ENCODE data around the gene MYCBP2. TPM values are rescaled to one million over a fixed set of nuclear protein-coding genes. Genes with fewer than 3 reads are reported as not detected.

MYCBP2 gene
- total and polyA plus RNA-seq, 4 donors = 12.1 to 86.4 (median 30.0) TPM

DNA sequence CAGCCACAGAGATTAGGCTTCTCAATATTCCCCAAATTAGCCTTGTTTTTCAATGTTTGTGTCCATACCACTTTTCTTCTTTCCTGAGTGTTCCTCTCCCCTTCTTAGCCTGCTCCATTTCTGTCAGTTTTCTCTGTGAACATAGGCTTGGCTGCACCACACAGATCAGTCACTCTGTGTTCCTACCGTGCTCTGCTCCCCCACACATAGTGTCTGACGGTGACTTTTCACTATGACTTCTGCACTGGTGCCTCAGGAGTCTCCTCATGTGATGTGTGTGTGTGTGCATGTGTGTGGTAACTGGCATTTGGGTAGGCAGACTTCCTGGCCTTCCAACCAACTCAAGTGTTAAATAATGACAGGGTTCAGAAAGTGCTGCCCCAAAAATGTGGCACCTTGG lies 47.9 kb upstream of the MYCBP2 start:
- H3K36me3 ChIP-seq (ENCODE audit: control insufficient read depth in 4 of 4, insufficient read depth in 3 of 4, low read depth in 1 of 4, low read length in 3 of 4) = no peaks in the 10 kb centered on the region
- H3K27ac ChIP-seq (ENCODE audit: low read depth in 1 of 2, low read length in 2 of 2) = no peak overlapping the region
- H3K4me3 ChIP-seq (ENCODE audit: low read depth in 1 of 3, low read length in 3 of 3) = no peak overlapping the region
- H3K27me3 ChIP-seq (ENCODE audit: control insufficient read depth in 4 of 4, insufficient read depth in 4 of 4, low read length in 3 of 4) = no peaks in the 10 kb centered on the region
- 71% methylated on average over 2 of the region's 2 CpGs for WGBS
- no peaks in the 10 kb centered on the region for H3K9me3 ChIP-seq (ENCODE audit: control insufficient read depth in 4 of 4, low read length in 3 of 4)
- no peak overlapping the region for H3K9ac ChIP-seq (ENCODE audit: low read depth in 1 of 2, low read length in 2 of 2)
- TF ChIP-seq HNF4G (IDR thresholded peaks at IDR 0.05) (no peak), GABPA (IDR thresholded peaks at IDR 0.05 in 1 of 2, conservative IDR thresholded peaks at IDR 0.05 in 1 of 2) (no peak), FOXA1 (IDR thresholded peaks at IDR 0.05) (no peak), NR2F2 (IDR thresholded peaks at IDR 0.05) (no peak), ATF3 (IDR thresholded peaks at IDR 0.05) (no peak), TAF1 (conservative IDR thresholded peaks at IDR 0.05) (no peak), HNF4A (conservative IDR thresholded peaks at IDR 0.05) (no peak), MAX (IDR thresholded peaks at IDR 0.05) (no peak), SP1 (IDR thresholded peaks at IDR 0.05) (no peak)
- TF ChIP-seq, protein P1, sequence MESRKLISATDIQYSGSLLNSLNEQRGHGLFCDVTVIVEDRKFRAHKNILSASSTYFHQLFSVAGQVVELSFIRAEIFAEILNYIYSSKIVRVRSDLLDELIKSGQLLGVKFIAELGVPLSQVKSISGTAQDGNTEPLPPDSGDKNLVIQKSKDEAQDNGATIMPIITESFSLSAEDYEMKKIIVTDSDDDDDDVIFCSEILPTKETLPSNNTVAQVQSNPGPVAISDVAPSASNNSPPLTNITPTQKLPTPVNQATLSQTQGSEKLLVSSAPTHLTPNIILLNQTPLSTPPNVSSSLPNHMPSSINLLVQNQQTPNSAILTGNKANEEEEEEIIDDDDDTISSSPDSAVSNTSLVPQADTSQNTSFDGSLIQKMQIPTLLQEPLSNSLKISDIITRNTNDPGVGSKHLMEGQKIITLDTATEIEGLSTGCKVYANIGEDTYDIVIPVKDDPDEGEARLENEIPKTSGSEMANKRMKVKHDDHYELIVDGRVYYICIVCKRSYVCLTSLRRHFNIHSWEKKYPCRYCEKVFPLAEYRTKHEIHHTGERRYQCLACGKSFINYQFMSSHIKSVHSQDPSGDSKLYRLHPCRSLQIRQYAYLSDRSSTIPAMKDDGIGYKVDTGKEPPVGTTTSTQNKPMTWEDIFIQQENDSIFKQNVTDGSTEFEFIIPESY (IDR thresholded peaks at IDR 0.05) = no peak
- DNase-seq (ENCODE audit: low spot score) = no peak
- no peaks in the 10 kb centered on the region for H3K4me1 ChIP-seq (ENCODE audit: control insufficient read depth in 4 of 4, insufficient read depth in 4 of 4, low read length in 3 of 4)

DNA sequence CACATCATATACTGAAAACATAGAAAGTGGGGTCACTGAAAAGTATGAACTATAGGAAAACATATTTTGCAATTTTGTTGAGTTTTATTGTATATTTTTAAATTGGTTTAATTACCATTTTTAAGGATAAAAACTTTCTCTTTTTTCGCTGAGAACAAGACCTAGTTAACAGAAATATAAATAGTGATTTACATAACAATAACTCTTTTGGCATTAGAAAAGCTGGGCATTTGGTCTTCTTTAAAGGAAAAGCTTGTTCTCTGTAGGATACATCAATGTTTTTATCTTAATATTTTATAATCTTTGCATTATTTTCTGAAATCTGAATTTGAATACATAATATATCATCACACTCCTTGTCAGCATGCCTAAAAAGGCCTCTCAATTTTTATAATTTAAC lies 47.4 kb upstream of the MYCBP2 start:
- H3K4me1 ChIP-seq (ENCODE audit: control insufficient read depth in 4 of 4, insufficient read depth in 4 of 4, low read length in 3 of 4) = no peaks in the 10 kb centered on the region
- H3K27ac ChIP-seq (ENCODE audit: low read depth in 1 of 2, low read length in 2 of 2) = no peak overlapping the region
- H3K9me3 ChIP-seq (ENCODE audit: control insufficient read depth in 4 of 4, low read length in 3 of 4) = no peaks in the 10 kb centered on the region
- DNase-seq (ENCODE audit: low spot score) = no peak
- H3K9ac ChIP-seq (ENCODE audit: low read depth in 1 of 2, low read length in 2 of 2) = no peak overlapping the region
- H3K27me3 ChIP-seq (ENCODE audit: control insufficient read depth in 4 of 4, insufficient read depth in 4 of 4, low read length in 3 of 4) = no peaks in the 10 kb centered on the region
- TF ChIP-seq SP1 (IDR thresholded peaks at IDR 0.05) (no peak), NR2F2 (IDR thresholded peaks at IDR 0.05) (no peak), FOXA2 (IDR thresholded peaks at IDR 0.05) (no peak)
- 67% methylated on average over 1 of the region's 1 CpG for WGBS
- H3K36me3 ChIP-seq (ENCODE audit: control insufficient read depth in 4 of 4, insufficient read depth in 3 of 4, low read depth in 1 of 4, low read length in 3 of 4) = no peaks in the 10 kb centered on the region
- H3K4me3 ChIP-seq (ENCODE audit: low read depth in 1 of 3, low read length in 3 of 3) = no peak overlapping the region

DNA sequence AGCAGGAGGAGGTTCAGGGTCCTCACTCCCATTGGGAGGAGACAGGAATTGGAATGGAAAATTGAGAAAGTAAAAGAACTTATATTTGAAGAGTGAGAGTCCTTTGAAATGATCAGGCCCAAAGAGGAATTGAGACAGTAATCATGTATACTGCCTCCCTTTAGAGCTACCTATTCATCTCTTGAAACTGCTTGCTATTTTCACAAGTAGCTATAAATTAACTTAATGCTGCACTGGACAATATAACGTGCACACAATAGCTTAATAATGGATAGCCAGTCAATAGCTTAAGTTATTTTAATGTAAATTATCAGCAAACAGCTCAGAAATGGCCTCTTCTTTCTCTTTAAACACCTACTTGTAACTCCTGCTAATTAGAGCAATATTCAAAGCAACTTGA lies 46.6 kb upstream of the MYCBP2 start:
- H3K27ac ChIP-seq (ENCODE audit: low read depth in 1 of 2, low read length in 2 of 2) = no peak overlapping the region
- H3K4me1 ChIP-seq (ENCODE audit: control insufficient read depth in 4 of 4, insufficient read depth in 4 of 4, low read length in 3 of 4) = no peaks in the 10 kb centered on the region
- no peak overlapping the region for H3K4me3 ChIP-seq (ENCODE audit: low read depth in 1 of 3, low read length in 3 of 3)
- H3K36me3 ChIP-seq (ENCODE audit: control insufficient read depth in 4 of 4, insufficient read depth in 3 of 4, low read depth in 1 of 4, low read length in 3 of 4) = no peaks in the 10 kb centered on the region
- WGBS = 93% methylated on average over 1 of the region's 1 CpG
- TF ChIP-seq CTCF (IDR thresholded peaks at IDR 0.05; ENCODE audit: low read depth, low read length, missing input control) = no peak
- TF ChIP-seq TAF1 (conservative IDR thresholded peaks at IDR 0.05) = no peak
- no peak for TF ChIP-seq NR2F2 (IDR thresholded peaks at IDR 0.05)
- TF ChIP-seq HNF4A (conservative IDR thresholded peaks at IDR 0.05) = no peak
- TF ChIP-seq, protein P1 (IDR thresholded peaks at IDR 0.05) = no peak
- no peak for TF ChIP-seq RAD21 (IDR thresholded peaks at IDR 0.05)
- TF ChIP-seq HNF4G (IDR thresholded peaks at IDR 0.05) = no peak
- no peaks in the 10 kb centered on the region for H3K27me3 ChIP-seq (ENCODE audit: control insufficient read depth in 4 of 4, insufficient read depth in 4 of 4, low read length in 3 of 4)
- no peak overlapping the region for H3K9ac ChIP-seq (ENCODE audit: low read depth in 1 of 2, low read length in 2 of 2)
- DNase-seq (ENCODE audit: low spot score) = no peak
- H3K9me3 ChIP-seq (ENCODE audit: control insufficient read depth in 4 of 4, low read length in 3 of 4) = no peaks in the 10 kb centered on the region

Measured in liver (tissue), 9 donors.